NT2/D1 (cell line): Measurements from ENCODE around the gene METAP1D.

Experiments
- SUZ12 ChIP-seq: IDR thresholded peaks from 2 replicates; pipeline ENCODE4 v1.6.1; 2011; ENCODE audit not compliant: insufficient read length, insufficient read depth; ENCODE audit errors: extremely low read depth
- ZNF274 ChIP-seq: IDR thresholded peaks from 2 replicates; pipeline ENCODE4 v1.6.1; 2011; ENCODE audit warnings: mild to moderate bottlenecking, low read depth, low read length

GRCh38 chr2:172084645-172085459 lies 85.1 kb downstream of the METAP1D start:
- TF ChIP-seq ZNF274, result no peak
- TF ChIP-seq SUZ12, result peak; percentile 53
